OCI-LY7 (cell line): ENCODE results near the gene BABAM1. TPM values are rescaled to one million over a fixed set of nuclear protein-coding genes. Genes with fewer than 3 reads are reported as not detected.
A peak's percentile ranks its signal among the peaks of the same experiment; 100 is the strongest.

ENCODE experiments used
- BruUV-seq: library from RNA; stranded (reverse); fragments of 400-500 nt; replicated peaks from 2 replicates; lab custom pipeline; 2021; lab: Mats Ljungman, UMichigan
- CTCF ChIA-PET: fragments of 300-600 bp; sonication (Branson Sonifier 250); formaldehyde crosslinking; loops from one replicate; lab custom pipeline; 2022; ENCODE audit warnings: antibody characterized with exemption; ENCODE audit not compliant: unreplicated experiment; lab: Charles Lee
- POLR2A ChIA-PET: fragments of 300-600 bp; sonication (Branson Sonifier 250); formaldehyde crosslinking; loops from one replicate; lab custom pipeline; 2022; ENCODE audit warnings: antibody characterized with exemption; lab: Charles Lee
- DNase-seq: peaks from one replicate; pipeline ENCODE4 v3.0.0-alpha.2; 2015; ENCODE audit warnings: low spot score
- H2AFZ ChIP-seq: fragments of 200-600 bp; sonication (generic), shearing (Covaris generic); 2 replicates; pipeline ENCODE4 v1.6.1; 2014; ENCODE audit warnings: mild to moderate bottlenecking, antibody characterized with exemption, low read length, moderate library complexity
- H3K27ac ChIP-seq: fragments of 200-600 bp; sonication (generic); 2 replicates; pipeline ENCODE4 v1.5.1; 2014; ENCODE audit warnings: mixed run types, low read depth, mild to moderate bottlenecking, moderate library complexity, low read length, inconsistent platforms; ENCODE audit not compliant: poor library complexity, severe bottlenecking
- H3K36me3 ChIP-seq: fragments of 200-600 bp; sonication (generic); 2 replicates; pipeline ENCODE4 v1.6.1; 2014; ENCODE audit warnings: mild to moderate bottlenecking, antibody characterized with exemption, low read length, moderate library complexity, mixed read lengths; ENCODE audit not compliant: insufficient read depth
- H3K4me1 ChIP-seq: fragments of 200-600 bp; sonication (generic); 2 replicates; pipeline ENCODE4 v1.5.1; 2014; ENCODE audit warnings: mild to moderate bottlenecking, low read length; ENCODE audit not compliant: insufficient read depth, poor library complexity, severe bottlenecking
- H3K4me2 ChIP-seq: fragments of 200-600 bp; sonication (generic); 2 replicates; pipeline ENCODE4 v1.6.1; 2014; ENCODE audit warnings: mild to moderate bottlenecking, low read length
- H3K4me3 ChIP-seq: fragments of 200-600 bp; sonication (generic); 2 replicates; pipeline ENCODE4 v1.5.1; 2014; ENCODE audit warnings: mild to moderate bottlenecking, low read depth, low read length; ENCODE audit not compliant: poor library complexity, severe bottlenecking
- H3K79me2 ChIP-seq: fragments of 200-600 bp; sonication (generic); 2 replicates; pipeline ENCODE4 v1.6.1; 2016; ENCODE audit warnings: low read depth, mild to moderate bottlenecking, low read length, moderate library complexity, mixed read lengths; ENCODE audit not compliant: insufficient read depth
- H3K9me2 ChIP-seq: fragments of 200-600 bp; sonication (generic); 2 replicates; pipeline ENCODE4 v1.6.1; 2016; ENCODE audit warnings: mild to moderate bottlenecking, low read length, mixed read lengths; ENCODE audit not compliant: insufficient read depth
- H3K9me3 ChIP-seq: fragments of 200-600 bp; sonication (generic); 2 replicates; pipeline ENCODE4 v1.6.1; 2014; ENCODE audit warnings: mild to moderate bottlenecking, mixed run types, low read length, mixed read lengths
- H4K20me1 ChIP-seq: fragments of 200-600 bp; sonication (generic); 2 replicates; pipeline ENCODE4 v1.6.1; 2014; ENCODE audit warnings: mild to moderate bottlenecking, antibody characterized with exemption, low read length, moderate library complexity, mixed read lengths; ENCODE audit not compliant: insufficient read depth
- EZH2phosphoT487 ChIP-seq: fragments of 200-600 bp; sonication (generic); IDR thresholded peaks from 2 replicates; pipeline ENCODE4 v1.6.1; 2018; ENCODE audit warnings: low read depth, borderline replicate concordance, mild to moderate bottlenecking, mixed run types, antibody characterized with exemption, low read length, moderate library complexity, mixed read lengths
- intact Hi-C: fragments of 100-400 bp; cut with micrococcal nuclease; formaldehyde crosslinking; loops from one replicate; pipeline ENCODE4 v1.10.0; 2022; ENCODE audit not compliant: unreplicated experiment
- total RNA-seq, 2 experiments: library from RNA; depleted of rRNA in 1 of 2; stranded (reverse); fragments of >200 nt in 1 of 2; shearing (Covaris generic) in 1 of 2; gene quantifications; 2 replicates each; pipeline ENCODE4 v1.2.3, GENCODE V29; 2014 to 2022
- TF ChIP-seq, protein P1 (sequence below): fragments of 200-600 bp; sonication (generic); conservative IDR thresholded peaks from 2 replicates; pipeline ENCODE4 v1.5.1; 2014; ENCODE audit warnings: mild to moderate bottlenecking, antibody characterized with exemption, low read length, moderate library complexity, mixed read lengths

The BABAM1 gene
- total RNA-seq, 2 experiments from 2014 or later = 79.0 to 118 TPM

DNA sequence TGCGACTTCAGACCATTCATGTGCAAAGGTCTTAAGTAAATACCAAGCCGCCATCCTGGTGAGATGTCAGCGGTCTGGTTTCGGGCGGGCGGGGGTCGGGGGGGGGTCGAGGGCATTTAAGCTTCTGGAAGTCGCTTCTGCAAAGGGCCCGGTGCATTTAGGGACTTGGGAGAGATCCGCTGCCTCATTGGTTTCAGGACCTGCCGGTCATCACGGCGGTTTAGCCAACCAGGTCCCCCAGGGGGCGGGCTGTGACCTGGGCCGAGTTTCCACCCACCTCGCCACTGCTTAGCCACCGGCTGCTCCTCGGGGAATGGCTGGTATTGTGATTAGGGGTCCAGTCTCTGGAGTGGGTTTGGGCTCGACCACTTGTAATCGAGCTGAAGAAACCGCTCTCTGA, 22.2 kb downstream of the BABAM1 start:
- POLR2A ChIA-PET = interaction anchor here (0.6 to 2.2 kb wide), 2 partner anchors 23 to 459 kb away, joined by 3 to 9 read pairs; partner anchors contain the start of gene BABAM1

GRCh38 chr19:17292301-17293074, 25.2 kb downstream of the BABAM1 start:
- BruUV-seq = no TSS peak
- intact Hi-C loops = loop anchor here (1.0 kb wide), 3 partner anchors 13 to 94 kb away; partner anchors contain the start of gene MRPL34
- Histone ChIP-seq H3K4me2 (peak overlapping the region; percentile 88), H4K20me1 (no peaks in the 10 kb centered on the region), H3K4me3 (peak overlapping the region; percentile 77), H3K36me3 (peaks cover 16% of the 10 kb centered on the region; the same call in 1 of the 2 replicates), H2AFZ (peak overlapping the region; percentile 77), H3K4me1 (peaks cover 27% of the 10 kb centered on the region), H3K27ac (peak overlapping the region; percentile 63), H3K79me2 (peaks cover 10% of the 10 kb centered on the region; the same call in 1 of the 2 replicates), H3K9me2 (no peaks in the 10 kb centered on the region), H3K9me3 (no peaks in the 10 kb centered on the region)
- TF ChIP-seq, protein P1, sequence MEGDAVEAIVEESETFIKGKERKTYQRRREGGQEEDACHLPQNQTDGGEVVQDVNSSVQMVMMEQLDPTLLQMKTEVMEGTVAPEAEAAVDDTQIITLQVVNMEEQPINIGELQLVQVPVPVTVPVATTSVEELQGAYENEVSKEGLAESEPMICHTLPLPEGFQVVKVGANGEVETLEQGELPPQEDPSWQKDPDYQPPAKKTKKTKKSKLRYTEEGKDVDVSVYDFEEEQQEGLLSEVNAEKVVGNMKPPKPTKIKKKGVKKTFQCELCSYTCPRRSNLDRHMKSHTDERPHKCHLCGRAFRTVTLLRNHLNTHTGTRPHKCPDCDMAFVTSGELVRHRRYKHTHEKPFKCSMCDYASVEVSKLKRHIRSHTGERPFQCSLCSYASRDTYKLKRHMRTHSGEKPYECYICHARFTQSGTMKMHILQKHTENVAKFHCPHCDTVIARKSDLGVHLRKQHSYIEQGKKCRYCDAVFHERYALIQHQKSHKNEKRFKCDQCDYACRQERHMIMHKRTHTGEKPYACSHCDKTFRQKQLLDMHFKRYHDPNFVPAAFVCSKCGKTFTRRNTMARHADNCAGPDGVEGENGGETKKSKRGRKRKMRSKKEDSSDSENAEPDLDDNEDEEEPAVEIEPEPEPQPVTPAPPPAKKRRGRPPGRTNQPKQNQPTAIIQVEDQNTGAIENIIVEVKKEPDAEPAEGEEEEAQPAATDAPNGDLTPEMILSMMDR = peak; percentile 78
- TF ChIP-seq EZH2phosphoT487 = no peak
- peak; percentile 87 for DNase-seq
- POLR2A ChIA-PET = interaction anchor here (0.6 to 1.5 kb wide), 3 partner anchors 14 to 58 kb away, joined by 3 to 6 read pairs (median 4); no protein-coding TSS in a partner anchor
- CTCF ChIA-PET = interaction anchor here (0.6 kb wide), 1 partner anchor 8 kb away, joined by 3 read pairs; no protein-coding TSS in a partner anchor

More for the DNA sequence above, 22.2 kb downstream of the BABAM1 start:
- no peaks in the 10 kb centered on the region for H4K20me1 ChIP-seq
- H3K4me3 ChIP-seq = no peak overlapping the region
- H2AFZ ChIP-seq = no peak overlapping the region
- peak; percentile 80 for DNase-seq
- TF ChIP-seq EZH2phosphoT487 = no peak
- TF ChIP-seq, protein P1 = no peak
- CTCF ChIA-PET = no interaction called here
- peaks cover 21% of the 10 kb centered on the region for H3K4me1 ChIP-seq
- no peak overlapping the region for H3K4me2 ChIP-seq
- peaks cover 8% of the 10 kb centered on the region; the same call in 1 of the 2 replicates for H3K79me2 ChIP-seq
- intact Hi-C loops = no loop called here
- H3K27ac ChIP-seq = no peak overlapping the region
- H3K9me2 ChIP-seq = no peaks in the 10 kb centered on the region
- peaks cover 24% of the 10 kb centered on the region for H3K36me3 ChIP-seq
- BruUV-seq = no TSS peak
- no peaks in the 10 kb centered on the region for H3K9me3 ChIP-seq
